ENCODE data around the gene HYAL2. TPM values are rescaled to one million over a fixed set of nuclear protein-coding genes. Genes with fewer than 3 reads are reported as not detected.
A peak's percentile ranks its signal among the peaks of the same experiment; 100 is the strongest.

HYAL2 gene
- total RNA-seq, 2 experiments from 2014 or later, result 7.4 TPM

DNA sequence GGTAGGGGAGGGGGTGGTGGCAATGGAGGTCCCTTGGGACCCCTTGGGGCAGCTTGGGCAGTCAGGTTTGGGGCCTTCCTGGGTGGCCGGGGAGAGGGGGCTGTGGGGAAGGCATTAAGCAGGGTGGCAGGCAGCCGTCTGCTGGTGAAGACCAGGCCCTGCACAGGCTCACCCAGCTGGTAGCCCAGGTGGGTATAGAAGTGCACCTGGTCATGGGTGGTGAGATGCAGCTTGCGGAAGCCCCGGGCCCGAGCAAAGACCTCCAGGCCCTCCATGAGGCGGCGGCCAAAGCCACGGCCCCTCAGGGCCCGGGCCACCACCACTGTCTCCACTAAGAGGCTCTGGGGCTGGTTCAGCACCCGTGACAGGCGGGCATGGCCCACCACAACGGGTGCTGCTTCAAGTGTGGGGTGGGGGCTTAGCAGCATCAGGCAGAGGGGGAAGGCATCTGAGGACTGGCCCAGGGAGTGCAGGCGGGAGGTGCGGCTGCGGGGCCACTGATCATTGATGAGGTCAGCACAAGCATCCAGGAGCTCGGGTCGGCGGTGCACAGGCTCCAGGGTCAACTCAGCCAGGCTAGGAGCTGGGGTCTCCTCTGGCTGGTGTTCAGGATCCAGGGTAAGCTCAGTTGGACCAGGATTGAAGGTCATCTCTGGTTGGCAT lies 25.7 kb downstream of the HYAL2 start:
- CTCF ChIA-PET, result interaction anchor here (1.6 to 17.4 kb wide), 2 partner anchors 25 to 63 kb away, joined by 4 to 266 read pairs; partner anchors contain the start of genes HYAL2, TMEM115 and TUSC2
- H3K27me3 Mint-ChIP-seq, result no peaks in the 10 kb centered on the region
- H3K36me3 Mint-ChIP-seq, result peaks cover 5% of the 10 kb centered on the region
- DNase-seq (peak; percentile 40), ATAC-seq (no peak)
- H3K4me1 Mint-ChIP-seq, result peaks cover 30% of the 10 kb centered on the region
- H3K27ac Mint-ChIP-seq, result peak overlapping the region; percentile 99
- no peaks in the 10 kb centered on the region for H3K9me3 Mint-ChIP-seq (ENCODE audit: low read depth)
- H3K4me3 Mint-ChIP-seq, result no peak overlapping the region

DNA sequence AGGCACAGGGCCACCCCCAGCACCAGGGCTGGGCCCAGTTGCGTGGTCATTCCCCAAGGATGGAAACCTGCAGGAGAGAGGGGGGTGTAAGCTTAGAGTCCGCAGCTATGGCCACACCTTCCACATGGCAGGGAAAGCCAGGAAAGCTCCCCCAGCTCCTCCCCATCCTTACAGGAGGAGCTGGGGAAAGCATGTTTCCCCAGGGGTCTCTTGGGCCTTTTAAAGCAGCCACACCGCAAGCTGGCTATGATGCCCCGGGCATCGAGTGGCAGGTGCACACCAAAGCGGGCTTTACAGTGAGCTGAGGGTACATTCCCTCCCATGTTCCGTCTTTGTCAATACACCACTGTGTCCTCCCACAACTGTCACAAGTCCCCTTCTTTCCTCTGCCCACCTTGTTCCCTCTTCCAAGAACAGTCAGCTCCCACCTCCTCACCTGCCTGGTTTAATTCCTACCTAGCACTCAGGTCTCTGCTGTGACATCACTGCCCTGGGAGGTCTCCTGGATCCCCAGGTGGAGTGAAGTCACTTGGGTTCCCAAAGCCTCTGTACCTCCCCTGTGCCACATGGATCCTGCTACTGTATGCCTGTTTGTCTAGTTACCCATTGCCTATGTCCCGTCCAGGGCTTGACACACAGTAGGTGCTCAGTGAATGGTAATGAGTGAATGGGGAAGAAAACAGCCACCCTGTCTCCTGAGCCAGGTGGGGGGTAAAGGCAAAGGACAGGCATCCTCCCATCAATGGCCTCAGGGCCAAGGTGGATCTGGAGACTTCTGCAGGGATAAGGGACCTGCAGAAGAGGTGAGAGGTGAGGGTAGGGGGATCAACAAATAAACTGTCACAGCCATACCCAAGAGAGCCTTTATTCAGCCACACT lies 26.8 kb downstream of the HYAL2 start:
- DNase-seq (no peak), ATAC-seq (no peak)
- no peaks in the 10 kb centered on the region for H3K27me3 Mint-ChIP-seq
- CTCF ChIA-PET, result interaction anchor here (0.9 to 17.4 kb wide), 4 partner anchors 26 to 69 kb away, joined by 3 to 266 read pairs (median 4); partner anchors contain the start of genes HYAL2 and TUSC2
- peaks cover 5% of the 10 kb centered on the region for H3K36me3 Mint-ChIP-seq
- no peak overlapping the region for H3K27ac Mint-ChIP-seq
- no peaks in the 10 kb centered on the region for H3K9me3 Mint-ChIP-seq (ENCODE audit: low read depth)
- peaks cover 32% of the 10 kb centered on the region for H3K4me1 Mint-ChIP-seq
- no peak overlapping the region for H3K4me3 Mint-ChIP-seq

DNA sequence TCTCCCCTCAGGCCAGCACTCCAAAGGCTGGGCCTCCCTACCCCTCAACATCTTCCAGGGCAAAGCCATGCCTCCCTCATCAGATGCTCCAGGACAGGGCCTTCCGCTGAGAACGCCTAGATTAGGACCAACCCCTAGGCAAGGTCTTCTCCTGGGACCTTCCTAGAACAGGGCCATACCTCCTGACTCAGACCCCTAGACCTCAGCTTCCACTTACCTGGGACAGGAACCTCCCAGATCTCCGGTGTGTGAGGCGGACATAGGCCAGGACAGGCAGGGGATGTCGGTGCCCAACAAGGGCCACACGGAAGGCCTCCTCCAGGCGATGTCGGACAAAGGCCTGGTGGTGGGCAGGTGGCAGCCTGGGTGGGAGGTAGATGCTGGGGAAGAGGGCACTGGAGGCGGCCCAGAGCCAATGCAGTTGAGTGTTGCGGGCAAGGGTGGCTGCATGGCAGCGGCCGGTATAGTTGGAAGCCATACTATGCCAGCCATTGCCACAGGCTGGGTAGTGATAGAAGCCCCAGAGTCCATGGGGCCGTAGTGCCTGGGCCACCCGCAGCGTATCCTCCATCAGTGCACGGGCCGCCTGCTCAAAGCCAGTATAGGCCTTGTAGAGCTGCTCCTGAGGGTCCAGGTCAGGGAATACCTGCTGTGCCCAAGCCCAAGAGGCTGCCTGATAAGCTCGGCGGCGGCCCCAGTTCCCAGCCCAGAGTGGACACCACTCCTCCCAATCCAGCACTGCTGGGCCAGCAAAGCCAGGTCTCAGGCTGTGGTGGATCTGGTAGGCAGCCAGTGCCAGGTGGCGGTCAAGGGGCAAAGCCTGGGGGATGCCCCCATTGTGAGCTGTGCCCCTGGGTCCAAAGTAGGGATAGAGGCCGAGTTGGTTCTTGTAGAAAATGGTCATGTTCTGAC lies 27.8 kb downstream of the HYAL2 start:
- Mint-ChIP-seq H3K4me1 (peaks cover 30% of the 10 kb centered on the region), H3K27me3 (no peaks in the 10 kb centered on the region), H3K4me3 (no peak overlapping the region), H3K9me3 (ENCODE audit: low read depth) (no peaks in the 10 kb centered on the region), H3K27ac (no peak overlapping the region), H3K36me3 (peaks cover 7% of the 10 kb centered on the region)
- CTCF ChIA-PET, result interaction anchor here (0.9 to 17.4 kb wide), 5 partner anchors 27 to 68 kb away, joined by 3 to 266 read pairs (median 3); partner anchors contain the start of genes HYAL2 and TUSC2
- ATAC-seq (no peak), DNase-seq (peak; percentile 39)

DNA sequence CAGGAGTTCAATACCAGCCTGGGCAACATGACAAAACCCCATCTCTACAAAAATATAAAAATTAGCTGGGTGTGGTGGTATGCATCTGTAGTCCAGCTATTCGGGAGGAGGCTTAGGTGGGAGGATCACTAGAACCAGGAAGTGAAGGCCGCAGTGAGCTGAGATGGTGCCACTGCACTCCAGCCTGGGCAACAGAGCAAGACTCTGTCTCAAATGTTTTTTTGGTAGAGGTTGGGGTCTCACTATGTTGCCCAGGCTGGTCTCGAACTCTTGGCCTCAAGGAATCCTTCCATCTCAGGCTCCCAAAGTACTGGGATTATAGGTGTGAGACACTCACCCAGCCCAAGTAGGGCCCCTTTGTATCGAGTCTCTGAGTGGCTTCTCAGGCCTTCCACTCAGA lies 28.5 kb downstream of the HYAL2 start:
- no peak for ATAC-seq
- Mint-ChIP-seq H3K36me3 (peaks cover 7% of the 10 kb centered on the region), H3K4me1 (peaks cover 29% of the 10 kb centered on the region), H3K27me3 (no peaks in the 10 kb centered on the region), H3K27ac (no peak overlapping the region), H3K4me3 (no peak overlapping the region), H3K9me3 (ENCODE audit: low read depth) (no peaks in the 10 kb centered on the region)
- CTCF ChIA-PET, result interaction anchor here (1.6 to 17.4 kb wide), 2 partner anchors 27 to 55 kb away, joined by 3 to 266 read pairs; partner anchors contain the start of genes HYAL2 and TUSC2
- no peak for DNase-seq

DNA sequence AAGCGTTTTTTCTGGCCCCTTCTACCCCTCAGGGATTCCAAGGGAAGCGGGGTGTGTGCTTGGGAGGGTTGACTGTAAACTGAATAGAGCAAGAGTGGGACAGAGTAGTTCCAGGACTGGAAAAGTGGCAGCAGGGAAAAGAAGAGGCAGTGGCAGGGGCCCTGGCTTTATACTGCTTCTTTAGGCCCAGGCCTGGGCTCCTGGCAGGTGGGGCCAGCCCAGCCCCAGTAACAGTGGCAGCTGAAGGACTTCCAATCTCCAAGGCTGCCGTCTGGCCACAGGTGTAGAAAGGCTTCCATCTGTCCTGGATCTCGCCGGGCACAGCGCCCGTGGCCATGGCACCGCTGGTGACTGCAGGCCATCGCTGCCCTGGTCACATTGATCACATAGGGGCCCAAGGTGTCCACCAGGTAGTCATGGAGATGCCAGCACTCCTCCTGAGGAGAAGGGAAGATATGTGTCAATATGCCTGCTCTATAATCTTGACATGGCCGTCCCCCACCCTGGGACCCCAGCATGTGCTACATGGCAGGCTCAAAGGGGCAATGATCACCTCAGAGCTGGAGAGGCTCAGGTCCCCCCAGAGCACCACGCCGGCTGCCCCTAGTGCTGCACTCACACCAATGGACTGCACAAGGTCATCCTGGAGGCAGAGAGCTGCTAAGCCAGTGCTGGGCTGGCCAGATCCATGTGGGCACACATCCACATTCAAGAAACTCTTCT lies 29.3 kb downstream of the HYAL2 start:
- H3K4me3 Mint-ChIP-seq, result peak overlapping the region; percentile 79
- H3K4me1 Mint-ChIP-seq, result peaks cover 29% of the 10 kb centered on the region
- ATAC-seq, result no peak
- H3K27ac Mint-ChIP-seq, result peak overlapping the region; percentile 97
- CTCF ChIA-PET, result interaction anchor here (1.0 to 17.4 kb wide), 7 partner anchors 16 to 99 kb away, joined by 3 to 266 read pairs (median 7); partner anchors contain the start of genes GNAI2, HYAL2 and TUSC2
- H3K9me3 Mint-ChIP-seq (ENCODE audit: low read depth), result no peaks in the 10 kb centered on the region
- no peaks in the 10 kb centered on the region for H3K27me3 Mint-ChIP-seq
- DNase-seq, result peak; percentile 41
- peaks cover 9% of the 10 kb centered on the region for H3K36me3 Mint-ChIP-seq

DNA sequence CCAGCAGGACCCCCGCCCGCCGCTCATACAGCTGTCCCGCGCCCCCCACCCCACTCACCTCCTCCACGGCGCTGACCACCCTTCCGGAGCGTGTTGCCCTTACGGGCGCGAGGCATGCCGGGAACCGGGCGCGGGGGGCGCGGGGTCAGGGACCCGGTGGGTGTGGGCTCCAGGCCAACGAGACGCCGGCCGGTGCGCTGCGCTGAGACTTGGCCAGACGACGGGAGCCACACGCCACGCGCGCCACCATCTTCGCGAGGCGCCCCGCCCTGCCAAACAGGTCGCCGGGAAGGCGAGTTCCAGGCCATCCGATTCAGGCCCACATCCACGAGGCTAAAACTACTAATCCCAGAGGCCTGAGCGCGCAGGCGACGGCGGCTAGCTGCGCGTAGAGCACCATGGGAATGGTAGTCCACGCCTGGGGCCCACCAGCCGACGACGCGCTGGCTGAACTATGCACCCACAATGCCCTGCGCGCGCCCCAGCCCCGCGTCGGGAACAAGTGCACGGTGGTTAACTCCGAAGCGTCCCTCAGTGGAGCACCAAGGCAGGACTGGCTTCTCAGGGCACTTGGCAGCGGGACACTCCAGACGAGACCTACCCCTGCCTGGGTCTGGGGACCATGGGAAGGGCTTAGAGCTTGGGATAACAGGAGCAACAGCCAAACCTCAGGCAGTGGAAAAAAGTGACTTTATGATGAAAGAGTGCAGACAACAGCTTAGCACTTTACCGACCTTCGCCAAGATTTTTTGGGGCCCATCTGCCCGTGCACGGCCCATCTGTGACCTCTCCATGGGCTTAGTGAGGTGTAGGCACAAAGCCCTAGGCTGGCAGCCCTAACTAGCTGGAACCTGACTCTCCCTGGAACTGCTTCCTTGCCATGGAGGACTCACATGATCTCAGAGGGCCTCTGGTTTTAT lies 30.1 kb downstream of the HYAL2 start, which contains the start of gene IFRD2:
Gene IFRD2 (minus strand): TSS at position 271 of the 920 bp plus-strand sequence. CDS start 155 bp downstream, at position 116.
- peaks cover 22% of the 10 kb centered on the region for H3K4me1 Mint-ChIP-seq
- peak; percentile 98 for DNase-seq
- H3K4me3 Mint-ChIP-seq, result peak within 1 kb of the TSS; percentile 79
- CTCF ChIA-PET, result interaction anchor here (0.7 to 17.4 kb wide), 12 partner anchors 11 to 98 kb away, joined by 3 to 266 read pairs (median 4); partner anchors contain the start of genes GNAI2, HYAL2 and TUSC2
- peak within 1 kb of the TSS; percentile 97 for H3K27ac Mint-ChIP-seq
- peak; percentile 98 for ATAC-seq
- no peaks in the 10 kb centered on the region for H3K27me3 Mint-ChIP-seq
- H3K9me3 Mint-ChIP-seq (ENCODE audit: low read depth), result no peaks in the 10 kb centered on the region
- peaks cover 10% of the 10 kb centered on the region for H3K36me3 Mint-ChIP-seq

DNA sequence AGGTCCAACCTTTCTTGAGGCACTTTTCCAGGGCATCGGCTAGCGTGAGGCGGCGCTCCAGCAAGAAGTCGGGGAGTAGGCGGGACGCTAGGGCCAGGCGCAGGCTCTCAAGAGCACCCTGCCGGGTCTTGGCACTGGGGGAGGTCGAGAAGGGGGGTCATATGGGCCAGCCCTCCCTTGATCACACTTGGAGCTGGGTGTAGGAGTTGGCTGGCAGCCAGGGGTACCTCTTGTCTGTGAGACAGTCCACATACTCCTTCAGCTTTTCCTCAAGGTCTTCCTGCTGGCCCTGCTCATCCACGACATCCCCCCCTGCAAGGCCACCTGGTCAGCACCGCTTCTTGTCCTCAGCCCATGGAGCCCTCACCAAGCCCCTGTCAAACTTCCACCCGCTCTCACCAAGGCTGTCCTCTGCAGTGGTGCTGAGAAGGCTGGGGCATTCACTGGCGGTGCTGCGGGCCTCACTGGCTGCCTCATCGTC lies 32.3 kb downstream of the HYAL2 start:
- no peaks in the 10 kb centered on the region for H3K27me3 Mint-ChIP-seq
- H3K4me1 Mint-ChIP-seq, result peaks cover 19% of the 10 kb centered on the region
- CTCF ChIA-PET, result interaction anchor here (1.0 to 4.0 kb wide), 3 partner anchors 12 to 44 kb away, joined by 3 to 18 read pairs (median 4); no protein-coding TSS in a partner anchor
- ATAC-seq (no peak), DNase-seq (no peak)
- no peak overlapping the region for H3K27ac Mint-ChIP-seq
- H3K9me3 Mint-ChIP-seq (ENCODE audit: low read depth), result no peaks in the 10 kb centered on the region
- peaks cover 6% of the 10 kb centered on the region for H3K36me3 Mint-ChIP-seq
- peak overlapping the region; percentile 24 for H3K4me3 Mint-ChIP-seq

DNA sequence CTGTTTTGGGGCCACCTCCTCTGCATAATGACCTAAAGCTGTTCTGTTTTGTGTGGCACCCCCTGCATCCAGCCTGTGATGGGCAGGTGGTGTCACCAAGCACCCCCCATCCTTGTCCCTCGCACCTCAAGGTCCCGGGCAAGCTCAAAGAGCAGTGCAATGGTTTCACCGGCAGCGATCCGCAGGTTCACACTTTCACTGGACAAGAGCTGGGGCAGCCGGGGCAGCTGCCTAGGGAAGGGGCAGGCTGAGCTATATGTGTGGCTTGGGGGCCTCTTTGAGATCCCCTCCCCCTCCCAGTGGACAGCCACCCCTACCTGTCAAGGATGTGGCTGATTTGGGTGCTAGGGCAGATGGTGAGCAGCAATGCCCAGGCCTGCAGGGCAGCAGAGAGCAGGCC lies 33.4 kb downstream of the HYAL2 start:
- Mint-ChIP-seq H3K27me3 (no peaks in the 10 kb centered on the region), H3K36me3 (peaks cover 6% of the 10 kb centered on the region), H3K9me3 (ENCODE audit: low read depth) (no peaks in the 10 kb centered on the region), H3K4me1 (peaks cover 19% of the 10 kb centered on the region), H3K4me3 (no peak overlapping the region), H3K27ac (no peak overlapping the region)
- CTCF ChIA-PET, result interaction anchor here (1.1 to 4.0 kb wide), 4 partner anchors 9 to 34 kb away, joined by 3 to 18 read pairs (median 5); partner anchors contain the start of gene HYAL2
- no peak for ATAC-seq
- no peak for DNase-seq

DNA sequence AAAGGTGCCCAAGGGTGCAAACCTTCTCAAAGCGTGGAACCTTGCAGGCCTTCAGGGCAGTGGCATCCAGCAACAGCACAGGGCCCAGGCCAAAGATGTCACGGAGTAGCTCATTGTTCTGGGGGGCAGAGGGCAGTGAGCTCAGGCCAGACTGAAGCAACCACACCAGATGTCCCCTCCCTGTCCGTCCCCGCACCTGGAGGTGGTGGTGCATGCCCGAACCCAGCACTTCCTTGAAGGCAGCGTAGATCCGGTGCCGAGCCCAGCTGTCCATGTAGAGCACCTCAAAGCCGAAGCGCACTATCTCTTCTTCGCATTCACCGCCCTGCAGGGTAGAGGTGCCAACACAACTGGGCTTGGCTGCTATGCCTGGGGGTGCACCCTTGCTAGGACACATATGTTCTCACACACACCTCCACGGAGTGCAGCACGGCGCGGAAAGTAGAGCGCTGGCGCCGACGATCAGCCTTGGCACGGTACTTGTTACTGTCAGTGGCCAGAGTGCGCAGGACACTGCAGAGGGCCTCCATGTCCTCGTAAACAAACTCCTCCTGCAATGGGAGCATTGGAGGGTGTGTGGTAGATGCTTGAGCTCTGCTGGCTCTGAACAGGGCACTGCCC lies 34.0 kb downstream of the HYAL2 start:
- CTCF ChIA-PET, result interaction anchor here (0.6 to 1.3 kb wide), 4 partner anchors 14 to 100 kb away, joined by 3 to 6 read pairs (median 4); partner anchors contain the start of gene HYAL2
- no peak overlapping the region for H3K27ac Mint-ChIP-seq
- no peaks in the 10 kb centered on the region for H3K9me3 Mint-ChIP-seq (ENCODE audit: low read depth)
- DNase-seq (no peak), ATAC-seq (no peak)
- peaks cover 6% of the 10 kb centered on the region for H3K36me3 Mint-ChIP-seq
- H3K4me3 Mint-ChIP-seq, result no peak overlapping the region
- no peaks in the 10 kb centered on the region for H3K27me3 Mint-ChIP-seq
- peaks cover 19% of the 10 kb centered on the region for H3K4me1 Mint-ChIP-seq

DNA sequence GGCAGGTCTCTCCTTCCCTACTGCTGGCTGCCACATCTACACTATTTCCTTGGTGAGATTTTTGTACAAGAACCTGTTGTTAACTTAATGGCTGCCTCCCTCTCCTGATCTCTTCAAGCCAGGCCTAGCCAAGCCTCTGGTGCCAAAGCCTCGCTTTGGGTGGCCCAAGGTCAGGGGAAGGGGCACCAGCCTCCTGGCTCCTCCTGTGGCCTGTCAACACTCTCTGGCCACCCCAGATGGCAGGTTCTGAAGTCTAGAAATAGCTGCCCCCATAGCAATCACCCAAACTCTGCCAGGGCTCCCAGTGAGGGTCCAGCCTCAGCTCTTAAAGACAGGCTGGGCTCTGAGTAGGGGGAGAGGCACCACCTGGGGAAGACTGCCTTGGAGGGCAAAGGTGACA lies 35.3 kb downstream of the HYAL2 start:
- no peaks in the 10 kb centered on the region for H3K9me3 Mint-ChIP-seq (ENCODE audit: low read depth)
- CTCF ChIA-PET, result interaction anchor here (0.9 to 1.2 kb wide), 4 partner anchors 14 to 93 kb away, joined by 3 to 4 read pairs (median 3); no protein-coding TSS in a partner anchor
- ATAC-seq (no peak), DNase-seq (no peak)
- peaks cover 6% of the 10 kb centered on the region for H3K36me3 Mint-ChIP-seq
- peaks cover 12% of the 10 kb centered on the region for H3K4me1 Mint-ChIP-seq
- H3K4me3 Mint-ChIP-seq, result no peak overlapping the region
- H3K27ac Mint-ChIP-seq, result no peak overlapping the region
- H3K27me3 Mint-ChIP-seq, result no peaks in the 10 kb centered on the region
